GM21576 (cell line): ENCODE data around the gene ZNF483.
"Not testable (repeated sequence)": the region's sequence is repeated elsewhere in the genome, so short reads cannot be mapped to it uniquely, and the experiment has no call there.

Experiments
- ATAC-seq: cut with Tn5 transposase; IDR thresholded peaks from one replicate; pipeline ENCODE4 v1.9.1; 2021; ENCODE audit warnings: mild to moderate bottlenecking, moderate library complexity; ENCODE audit not compliant: unreplicated experiment

ZNF483 gene

GRCh38 chr9:111542497-111543254 lies 17.7 kb downstream of the ZNF483 start:
- ATAC-seq, result no peak

DNA sequence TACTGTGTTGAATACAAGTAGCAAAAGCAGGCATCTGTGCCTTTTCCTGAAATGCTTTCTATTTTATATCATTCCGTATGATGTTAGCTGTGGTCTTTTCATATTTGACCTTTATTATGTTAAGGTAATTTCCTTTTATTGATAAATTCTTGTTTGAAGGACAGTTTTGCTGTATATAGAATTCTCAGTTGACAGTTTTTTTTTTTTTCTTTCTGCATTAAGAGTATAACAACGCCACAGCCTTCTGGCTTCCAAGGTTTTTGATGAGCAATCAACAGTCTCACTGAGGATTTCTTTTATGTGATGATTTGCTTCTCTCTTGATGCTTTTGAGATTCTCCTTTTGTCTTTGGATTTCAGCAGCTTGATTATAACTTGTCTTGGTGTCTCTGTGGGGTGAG lies 23.6 kb downstream of the ZNF483 start:
- ATAC-seq, result no peak

- ATAC-seq, result not testable (repeated sequence)
Observed at GRCh38 chr9:111555425-111555824, 30.4 kb downstream of the ZNF483 start.

DNA sequence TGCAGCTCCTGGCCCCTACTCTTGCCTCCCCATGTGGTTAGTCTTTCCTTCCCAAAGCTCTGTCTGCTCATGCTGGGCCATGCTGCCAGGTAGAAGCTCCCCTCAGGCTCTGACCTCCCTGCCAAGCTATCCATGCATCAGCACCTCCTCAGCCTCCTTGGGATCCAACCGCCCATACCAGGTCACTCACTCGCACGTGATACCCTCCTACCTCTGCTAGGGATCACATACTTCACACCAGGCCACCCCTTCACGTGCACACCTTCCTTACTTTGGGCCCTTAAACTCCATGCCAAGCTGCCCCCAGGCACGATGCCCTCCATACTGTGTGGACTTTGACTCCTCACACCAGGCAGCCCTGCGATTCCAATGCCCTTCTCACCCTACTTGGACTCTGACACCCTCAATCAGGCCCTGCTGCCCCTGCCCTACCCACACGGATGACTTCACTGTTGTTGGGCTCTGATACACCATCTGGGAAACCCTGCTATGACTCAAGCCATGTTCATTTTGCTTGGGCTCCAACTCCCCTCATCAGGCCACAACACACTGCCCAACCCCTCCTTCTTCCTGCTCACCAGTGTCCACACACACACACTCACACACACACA lies 34.1 kb downstream of the ZNF483 start:
- no peak for ATAC-seq

DNA sequence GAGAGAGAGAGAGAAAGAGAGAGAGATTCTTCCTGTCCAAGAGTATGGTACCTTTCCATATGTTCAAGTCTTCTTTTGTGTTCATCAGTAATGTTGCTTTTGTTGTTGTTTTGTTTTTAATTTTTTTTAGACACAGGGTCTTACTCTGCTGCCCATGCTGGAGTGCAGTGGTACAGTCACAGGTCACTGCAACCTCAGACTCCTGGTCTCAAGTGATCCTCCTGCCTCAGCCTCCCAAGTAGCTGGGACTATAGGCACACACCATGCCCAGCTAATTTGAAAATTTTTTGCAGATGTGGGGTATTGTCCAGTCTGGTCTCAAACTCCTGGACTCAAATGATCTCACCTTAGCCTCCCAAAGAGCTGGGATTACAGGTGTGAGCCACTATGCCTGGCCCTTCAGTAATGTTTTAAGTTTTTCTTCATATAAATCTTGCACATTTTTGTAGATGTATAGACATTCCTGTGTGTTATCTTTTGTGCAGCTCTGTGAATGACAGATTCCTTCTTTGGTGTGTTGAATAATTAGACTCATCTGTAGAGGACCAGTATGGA lies 36.3 kb downstream of the ZNF483 start:
- ATAC-seq, result no peak

DNA sequence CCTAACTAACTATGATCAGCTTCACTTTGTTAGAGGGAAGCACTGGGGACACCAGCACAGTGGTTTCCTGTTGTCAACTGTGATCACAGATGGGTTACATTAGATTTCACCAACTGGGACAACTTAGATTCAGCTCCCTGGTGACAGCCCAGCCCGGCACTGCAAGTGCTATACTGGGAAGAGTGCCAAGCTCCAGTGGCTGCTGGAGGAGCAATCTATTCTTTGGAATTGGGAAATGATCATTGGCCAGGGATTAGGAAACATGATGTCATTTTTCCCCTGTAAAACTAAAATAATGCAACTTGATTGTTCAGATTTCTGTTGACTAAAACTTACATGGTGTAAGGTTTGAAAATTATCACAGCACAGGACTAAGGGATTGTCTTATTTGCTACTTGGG lies 41.3 kb downstream of the ZNF483 start:
- ATAC-seq, result no peak

DNA sequence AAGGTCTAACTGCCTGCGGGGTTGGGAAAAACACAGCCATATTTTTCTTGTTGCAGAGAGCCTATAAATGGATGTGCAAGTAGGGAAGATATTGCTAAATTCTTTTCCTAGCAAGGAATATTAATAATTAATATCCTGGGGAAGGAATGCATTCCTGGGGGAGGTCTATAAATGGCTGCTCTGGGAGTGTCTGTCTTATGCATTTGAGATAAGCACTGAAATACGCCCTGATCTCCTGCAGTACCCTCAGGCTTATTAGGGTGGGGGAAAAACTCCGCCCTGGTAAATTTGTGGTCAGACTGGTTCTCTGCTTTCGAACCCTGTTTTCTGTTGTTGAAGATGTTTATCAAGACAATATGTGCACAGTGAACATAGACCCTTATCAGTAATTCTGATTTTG lies 43.1 kb downstream of the ZNF483 start:
- not testable (repeated sequence) for ATAC-seq

- no peak for ATAC-seq
Observed at GRCh38 chr9:111572950-111573604, 48.1 kb downstream of the ZNF483 start.

DNA sequence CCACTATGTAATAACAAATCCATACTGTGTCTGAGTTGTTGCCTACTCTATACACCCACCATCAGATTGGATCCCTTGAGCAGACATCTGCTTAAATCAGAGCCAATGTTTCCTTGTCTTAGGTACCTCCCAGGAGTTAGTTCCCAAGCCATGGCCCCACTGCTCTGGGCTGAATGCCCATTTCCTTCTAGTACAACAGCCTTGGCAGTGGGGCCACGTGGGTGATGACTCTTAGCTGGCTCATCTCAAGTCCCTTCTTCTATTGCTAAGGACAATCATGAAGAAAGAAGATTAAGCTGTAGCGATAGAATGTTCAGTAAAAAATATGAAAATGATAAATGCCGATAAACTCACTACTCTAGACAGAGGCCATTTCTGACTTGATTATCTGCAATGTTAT lies 57.9 kb downstream of the ZNF483 start:
- no peak for ATAC-seq

DNA sequence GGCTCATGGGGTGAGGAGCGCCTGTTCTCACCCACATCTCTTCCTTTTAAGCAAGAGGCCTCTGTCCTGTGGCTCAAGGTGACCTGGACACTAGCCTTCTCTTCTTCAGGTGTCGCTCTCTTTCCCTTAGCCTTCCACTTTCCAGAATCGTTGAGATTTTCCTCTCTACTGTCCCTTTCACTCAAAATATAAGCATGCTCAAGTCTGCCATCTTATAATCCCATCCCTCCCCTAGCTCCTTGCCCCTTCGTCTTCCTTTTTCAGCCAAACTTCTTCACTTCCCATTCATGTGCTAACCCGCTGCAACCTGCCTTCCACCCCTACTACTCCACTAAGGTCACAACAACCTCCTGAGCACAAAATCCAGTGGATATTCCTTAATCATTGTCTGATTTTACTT lies 61.4 kb downstream of the ZNF483 start:
- ATAC-seq, result no peak

DNA sequence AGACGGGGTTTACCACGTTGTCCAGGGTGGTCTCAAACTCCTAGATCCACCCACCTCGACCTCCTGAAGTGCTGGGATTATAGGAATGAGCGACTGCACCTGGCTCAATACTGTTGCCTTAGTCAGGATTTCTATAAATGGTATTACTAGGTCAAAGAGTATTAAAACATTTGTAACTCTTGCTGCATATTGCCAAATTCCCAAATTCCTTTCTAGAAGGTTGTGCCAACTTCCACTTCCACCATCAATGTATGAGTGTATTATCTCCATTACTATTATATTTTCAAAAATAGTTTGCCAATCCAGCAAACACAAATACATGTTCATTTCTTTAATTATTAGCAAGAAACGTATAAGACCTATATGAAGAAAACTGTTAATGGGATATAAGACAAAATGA lies 63.9 kb downstream of the ZNF483 start:
- no peak for ATAC-seq

- ATAC-seq, result peak; percentile 50
Observed at GRCh38 chr9:111597852-111598732, 73.1 kb downstream of the ZNF483 start.

- no peak for ATAC-seq
Observed at GRCh38 chr9:111598733-111599091, 73.7 kb downstream of the ZNF483 start.

GRCh38 chr9:111599092-111599954 lies 74.3 kb downstream of the ZNF483 start, which contains the start of gene PTGR1:
Gene PTGR1, minus strand, starts transcription at chr9:111599647. Its CDS starts 2,225 bp downstream, at chr9:111597422.
- ATAC-seq, result no peak

- no peak for ATAC-seq
Observed at GRCh38 chr9:111599955-111600343, 75.0 kb downstream of the ZNF483 start.

GRCh38 chr9:111601237-111602018 lies 76.4 kb downstream of the ZNF483 start:
- no peak for ATAC-seq

- no peak for ATAC-seq
Observed at GRCh38 chr9:111603041-111603440, 78.1 kb downstream of the ZNF483 start.

GRCh38 chr9:111604054-111604615 lies 79.2 kb downstream of the ZNF483 start:
- no peak for ATAC-seq

GRCh38 chr9:111605041-111605559 lies 80.1 kb downstream of the ZNF483 start:
- no peak for ATAC-seq
